SK-N-SH (cell line): ENCODE measurements around the gene RUFY2. TPM values are rescaled to one million over a fixed set of nuclear protein-coding genes. Genes with fewer than 3 reads are reported as not detected.

Experiments used
- CTCF ChIA-PET: fragments of 300-600, 350-600 bp; formaldehyde crosslinking; extraction: SDS; loops from one replicate; lab custom pipeline; 2021; lab: Yijun Ruan, JAX
- POLR2A ChIA-PET: fragments of 350-600 bp; sonication (Branson Sonifier 250); formaldehyde crosslinking; extraction: SDS; loops from one replicate; lab custom pipeline; 2020; ENCODE audit warnings: antibody characterized with exemption, inconsistent platforms; lab: Yijun Ruan, JAX
- DNase-seq: peaks from one replicate; pipeline ENCODE4 v3.0.0; 2012
- H2AFZ ChIP-seq: fragments of 200-600 bp; sonication (generic); 2 replicates; pipeline ENCODE4 v1.8.1; 2016; ENCODE audit warnings: antibody characterized with exemption, mild to moderate bottlenecking, low read depth
- H3F3A ChIP-seq: fragments of 200-600 bp; sonication (generic); replicated peaks from 2 replicates; pipeline ENCODE3; 2016; ENCODE audit warnings: antibody characterized with exemption, mild to moderate bottlenecking; ENCODE audit not compliant: insufficient read depth
- H3K27ac ChIP-seq, 2 experiments: fragments of 200-500 bp in 1 of 2; fragments of 200-600 bp in 1 of 2; sonication (Bioruptor generic) in 1 of 2; sonication (generic), shearing (Covaris generic) in 1 of 2; 2 replicates each; pipeline versions ENCODE4 v1.5.1 to v1.6.1; 2014 to 2016; ENCODE audit warnings: low read depth in 2 of 2, inconsistent platforms in 1 of 2, low read length in 1 of 2, mild to moderate bottlenecking in 1 of 2, mixed read lengths in 1 of 2
- H3K27me3 ChIP-seq: fragments of 200-600 bp; sonication (generic), shearing (Covaris generic); 2 replicates; pipeline ENCODE4 v1.6.1; 2016; ENCODE audit warnings: mixed run types; ENCODE audit not compliant: insufficient read depth
- H3K36me3 ChIP-seq, 2 experiments: fragments of 200-500 bp in 1 of 2; fragments of 200-600 bp in 1 of 2; sonication (Bioruptor generic) in 1 of 2; sonication (generic) in 1 of 2; replicated peaks in 1 of 2; 2 replicates each; pipeline versions ENCODE3 to v1.5.1; 2014 to 2016; ENCODE audit warnings: low read length in 1 of 2, mild to moderate bottlenecking in 1 of 2; ENCODE audit not compliant: insufficient read depth in 2 of 2, control insufficient read depth in 1 of 2
- H3K4me1 ChIP-seq, 2 experiments: fragments of 200-500 bp in 1 of 2; fragments of 200-600 bp in 1 of 2; sonication (Bioruptor generic) in 1 of 2; sonication (generic), shearing (Covaris generic) in 1 of 2; 2 replicates each; pipeline versions ENCODE4 v1.5.1 to v1.6.1; 2014 to 2016; ENCODE audit warnings: low read depth in 1 of 2, low read length in 1 of 2, mixed run types in 1 of 2; ENCODE audit not compliant: insufficient read depth in 2 of 2, control insufficient read depth in 1 of 2
- H3K4me2 ChIP-seq: fragments of 200-600 bp; sonication (generic), shearing (Covaris generic); 2 replicates; pipeline ENCODE4 v1.6.1; 2017; ENCODE audit warnings: mixed run types
- H3K4me3 ChIP-seq, 2 experiments: fragments of 200-500 bp in 1 of 2; fragments of 200-600 bp in 1 of 2; sonication (Bioruptor generic) in 1 of 2; sonication (generic), shearing (Covaris generic) in 1 of 2; 2 replicates each; pipeline versions ENCODE4 v1.5.1 to v1.8.1; 2014 to 2016; ENCODE audit warnings: low read depth in 2 of 2, inconsistent platforms in 1 of 2, low read length in 1 of 2, mild to moderate bottlenecking in 1 of 2, mixed read lengths in 1 of 2, moderate library complexity in 1 of 2
- H3K79me2 ChIP-seq: fragments of 200-600 bp; sonication (generic); 2 replicates; pipeline ENCODE4 v1.8.1; 2017; ENCODE audit warnings: mild to moderate bottlenecking; ENCODE audit not compliant: insufficient read depth
- H3K9ac ChIP-seq: fragments of 200-600 bp; sonication (generic); 2 replicates; pipeline ENCODE4 v1.6.1; 2017; ENCODE audit warnings: mixed run types
- H3K9me2 ChIP-seq: fragments of 200-600 bp; sonication (generic); 2 replicates; pipeline ENCODE4 v1.6.1; 2017; ENCODE audit warnings: mixed run types
- H3K9me3 ChIP-seq: fragments of 200-600 bp; sonication (generic); 2 replicates; pipeline ENCODE4 v1.6.1; 2017; ENCODE audit warnings: mixed run types, mild to moderate bottlenecking, moderate library complexity
- H4K20me1 ChIP-seq: fragments of 200-600 bp; sonication (generic); 2 replicates; pipeline ENCODE4 v1.6.1; 2017; ENCODE audit warnings: mild to moderate bottlenecking, mixed run types; ENCODE audit not compliant: insufficient read depth
- CHD2 ChIP-seq: fragments of 150-350 bp; IDR thresholded peaks from 2 replicates; pipeline ENCODE4 v1.6.1; 2018; ENCODE audit warnings: low read length; ENCODE audit not compliant: partially characterized antibody
- CTCF ChIP-seq: fragments of 200-600 bp; sonication (generic); IDR thresholded peaks from 2 replicates; pipeline ENCODE4 v1.6.1; 2017; ENCODE audit warnings: antibody characterized with exemption, mild to moderate bottlenecking, moderate library complexity
- ELF1 ChIP-seq: IDR thresholded peaks from 2 replicates; pipeline ENCODE4 v1.4.0; 2012
- EP300 ChIP-seq, 2 experiments: IDR thresholded peaks; 2 replicates each; pipeline versions ENCODE4 v1.4.0 to v1.6.1; 2012; ENCODE audit warnings: borderline replicate concordance in 1 of 2, low read depth in 1 of 2, low read length in 1 of 2
- EZH2phosphoT487 ChIP-seq: fragments of 200-600 bp; sonication (generic); IDR thresholded peaks from 2 replicates; pipeline ENCODE4 v1.6.1; 2017; ENCODE audit warnings: low read depth, mixed run types, mild to moderate bottlenecking, antibody characterized with exemption, moderate library complexity, borderline replicate concordance
- JUND ChIP-seq: IDR thresholded peaks from 2 replicates; pipeline ENCODE4 v1.4.0; 2012
- MAX ChIP-seq: IDR thresholded peaks from 2 replicates; pipeline ENCODE4 v1.4.0; 2012; ENCODE audit warnings: low read depth
- MEF2A ChIP-seq: IDR thresholded peaks from 2 replicates; pipeline ENCODE4 v1.4.0; 2012; ENCODE audit warnings: low read depth, borderline replicate concordance
- MXI1 ChIP-seq: IDR thresholded peaks from 2 replicates; pipeline ENCODE4 v1.6.1; 2012; ENCODE audit warnings: mild to moderate bottlenecking, low read depth, low read length, improper control_type of control experiment
- NRF1 ChIP-seq: IDR thresholded peaks from 2 replicates; pipeline ENCODE4 v1.6.1; 2012; ENCODE audit warnings: low read depth, mild to moderate bottlenecking, low read length
- POLR2AphosphoS5 ChIP-seq: IDR thresholded peaks from 2 replicates; pipeline ENCODE4 v1.6.1; 2012; ENCODE audit warnings: low read depth, low read length
- RAD21 ChIP-seq: IDR thresholded peaks from 2 replicates; pipeline ENCODE4 v1.6.1; 2012; ENCODE audit warnings: mild to moderate bottlenecking, low read length
- RCOR1 ChIP-seq: fragments of 150-350 bp; IDR thresholded peaks from 2 replicates; pipeline ENCODE4 v1.6.1; 2017; ENCODE audit warnings: antibody characterized with exemption, low read length
- RFX5 ChIP-seq: IDR thresholded peaks from 2 replicates; pipeline ENCODE4 v1.6.1; 2012; ENCODE audit warnings: mild to moderate bottlenecking, improper control_type of control experiment, low read length
- RXRA ChIP-seq: IDR thresholded peaks from 2 replicates; pipeline ENCODE4 v1.4.0; 2012; ENCODE audit warnings: low read depth, mild to moderate bottlenecking, borderline replicate concordance
- SIN3A ChIP-seq: IDR thresholded peaks from 2 replicates; pipeline ENCODE4 v1.6.1; 2012; ENCODE audit warnings: low read depth, mild to moderate bottlenecking, low read length, moderate library complexity, borderline replicate concordance
- SMC3 ChIP-seq: IDR thresholded peaks from 2 replicates; pipeline ENCODE4 v1.6.1; 2012; ENCODE audit warnings: low read depth, low read length, improper control_type of control experiment
- TCF12 ChIP-seq: IDR thresholded peaks from 2 replicates; pipeline ENCODE4 v1.4.0; 2012
- TEAD4 ChIP-seq: IDR thresholded peaks from 2 replicates; pipeline ENCODE4 v1.4.0; 2012; ENCODE audit warnings: mild to moderate bottlenecking, borderline replicate concordance; ENCODE audit not compliant: insufficient read depth
- WGBS: methylation state at CpG from one replicate; pipeline ENCODE4 v1.1.6; 2017; ENCODE audit warnings: low lambda C conversion rate; 5-methylcytosine and 5-hydroxymethylcytosine counted together
- polyA plus RNA-seq, 3 experiments: library from polyadenylated mRNA; depleted of rRNA; stranded (reverse); fragments of >200 nt; gene quantifications; 2 replicates each; pipeline ENCODE4 v1.2.3, GENCODE V29; 2012

The RUFY2 gene
- polyA plus RNA-seq, 1 of the 3 experiments (the other 2 are of a cell fraction), result 6.2 TPM

GRCh38 chr10:68362590-68362989 is 44.5 kb downstream of the RUFY2 start:
- no peak overlapping the region for H3K4me2 ChIP-seq
- no peaks in the 10 kb centered on the region for H3K79me2 ChIP-seq
- H4K20me1 ChIP-seq, result no peaks in the 10 kb centered on the region
- H3K27ac ChIP-seq, result no peak overlapping the region
- H2AFZ ChIP-seq, result no peak overlapping the region
- H3K4me1 ChIP-seq, result no peaks in the 10 kb centered on the region
- CTCF ChIA-PET, result interaction anchor here (0.5 to 2.2 kb wide), 3 partner anchors 49 to 507 kb away, joined by 3 to 5 read pairs (median 3); no protein-coding TSS in a partner anchor
- no peak overlapping the region for H3K4me3 ChIP-seq
- WGBS, result 92% methylated on average over 3 of the region's 3 CpGs
- H3K9me3 ChIP-seq, result no peaks in the 10 kb centered on the region
- DNase-seq, result no peak
- H3K9me2 ChIP-seq, result no peaks in the 10 kb centered on the region
- no peaks in the 10 kb centered on the region for H3K27me3 ChIP-seq
- peaks cover 18% of the 10 kb centered on the region for H3F3A ChIP-seq
- H3K9ac ChIP-seq, result no peak overlapping the region
- TF ChIP-seq RAD21, result no peak
- TF ChIP-seq EZH2phosphoT487, result no peak
- TF ChIP-seq ELF1, result no peak
- no peak for TF ChIP-seq CHD2
- TF ChIP-seq RCOR1, result no peak
- no peak for TF ChIP-seq SIN3A
- TF ChIP-seq MAX, result no peak
- TF ChIP-seq RFX5, result no peak
- TF ChIP-seq, all 33 proteins: peak for 0
- POLR2A ChIA-PET, result no interaction called here
- H3K36me3 ChIP-seq, result peaks cover 31 to 65% of the 10 kb centered on the region in 2 experiments

- H3K27ac ChIP-seq, result no peak overlapping the region
- H3K9me3 ChIP-seq, result no peaks in the 10 kb centered on the region
- no peak overlapping the region for H3K4me3 ChIP-seq
- no peak overlapping the region for H3K9ac ChIP-seq
- no peaks in the 10 kb centered on the region for H3K27me3 ChIP-seq
- no peaks in the 10 kb centered on the region for H4K20me1 ChIP-seq
- no peak overlapping the region for H2AFZ ChIP-seq
- H3K79me2 ChIP-seq, result no peaks in the 10 kb centered on the region
- no peaks in the 10 kb centered on the region for H3K9me2 ChIP-seq
- WGBS, result 96% methylated on average over 6 of the region's 6 CpGs
- H3K36me3 ChIP-seq, result peaks cover 22 to 59% of the 10 kb centered on the region in 2 experiments
- ChIA-PET CTCF (interaction anchor here (1.2 kb wide), 1 partner anchor 11 kb away, joined by 6 read pairs; no protein-coding TSS in a partner anchor), POLR2A (no interaction called here)
- TF ChIP-seq ELF1 (no peak), MEF2A (no peak), JUND (no peak), EZH2phosphoT487 (no peak), EP300 (IDR thresholded peaks at IDR 0.05; ENCODE audit: borderline replicate concordance in 1 of 2, low read depth in 1 of 2, low read length in 1 of 2) (no peak), TEAD4 (no peak), TCF12 (no peak)
- H3K4me1 ChIP-seq, result no peaks in the 10 kb centered on the region
- H3K4me2 ChIP-seq, result no peak overlapping the region
- no peak for DNase-seq
- H3F3A ChIP-seq, result peaks cover 6% of the 10 kb centered on the region
Measured at GRCh38 chr10:68359189-68359588, 47.9 kb downstream of the RUFY2 start.

- Histone ChIP-seq H3K9me2 (no peaks in the 10 kb centered on the region), H2AFZ (no peak overlapping the region), H3K27me3 (no peaks in the 10 kb centered on the region), H3K4me1 (no peaks in the 10 kb centered on the region), H3K36me3 (peaks cover 4 to 39% of the 10 kb centered on the region in 2 experiments), H3K9me3 (no peaks in the 10 kb centered on the region), H3K27ac (no peak overlapping the region), H3K4me2 (no peak overlapping the region), H3K9ac (no peak overlapping the region), H3F3A (peaks cover 22% of the 10 kb centered on the region), H3K79me2 (no peaks in the 10 kb centered on the region), H3K4me3 (no peak overlapping the region), H4K20me1 (no peaks in the 10 kb centered on the region)
- TF ChIP-seq TEAD4 (no peak), TCF12 (no peak), CTCF (no peak), POLR2AphosphoS5 (no peak), JUND (no peak), SMC3 (no peak), RXRA (no peak), NRF1 (no peak), EZH2phosphoT487 (no peak), EP300 (IDR thresholded peaks at IDR 0.05; ENCODE audit: borderline replicate concordance in 1 of 2, low read depth in 1 of 2, low read length in 1 of 2) (no peak), RFX5 (no peak), MXI1 (no peak)
- 95% methylated on average over 2 of the region's 2 CpGs for WGBS
- DNase-seq, result no peak
- POLR2A ChIA-PET, result no interaction called here
- CTCF ChIA-PET, result no interaction called here
Measured at GRCh38 chr10:68353537-68353936, 53.5 kb downstream of the RUFY2 start.
